ENCODE measurements around the gene TMEM238L. TPM values are rescaled to one million over a fixed set of nuclear protein-coding genes. Genes with fewer than 3 reads are reported as not detected.

Gene TMEM238L
- total and polyA plus RNA-seq, 2 donors (not counting 3 experiments of a cell fraction or from before 2014, with no cell fraction given), result not detected

DNA sequence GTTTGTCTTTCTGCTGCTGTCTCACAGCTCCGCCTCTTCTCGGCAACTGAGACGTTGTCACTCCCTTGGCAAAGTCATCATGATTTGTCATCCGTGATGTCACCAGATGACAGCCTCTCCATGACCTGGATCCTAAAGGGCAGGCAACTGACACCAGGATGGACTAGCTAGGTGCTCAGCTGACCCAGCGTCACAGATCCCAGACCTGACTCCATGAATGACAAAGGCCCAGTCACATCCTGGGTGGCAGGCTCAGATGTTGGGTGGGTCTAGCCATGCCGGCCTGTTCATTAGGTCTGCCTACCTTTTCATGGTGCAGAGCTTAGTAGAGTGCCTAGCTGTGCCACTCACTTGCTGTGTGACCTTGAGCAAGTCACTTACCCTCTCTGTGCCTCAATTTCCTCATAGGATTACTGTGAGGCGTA is 3.8 kb upstream of the TMEM238L start:
- Histone ChIP-seq H3K4me1 (ENCODE audit: control insufficient read depth, extremely low read depth, insufficient read depth, low read length) (no peaks in the 10 kb centered on the region), H3K27ac (ENCODE audit: insufficient read depth, low read depth, low read length) (no peak overlapping the region), H3K27me3 (ENCODE audit: control insufficient read depth in 2 of 2, insufficient read depth in 2 of 2, low read length in 2 of 2) (no peaks in the 10 kb centered on the region), H2AFZ (ENCODE audit: low read depth, low read length) (no peak overlapping the region), H3K4me2 (ENCODE audit: insufficient read depth, low read length) (no peak overlapping the region), H3K36me3 (ENCODE audit: control insufficient read depth in 2 of 2, extremely low read depth in 1 of 2, insufficient read depth in 2 of 2, low read length in 2 of 2) (no peaks in the 10 kb centered on the region), H3K9me1 (replicated peaks; ENCODE audit: control insufficient read depth, extremely low read depth, insufficient read depth, low read length) (no peaks in the 10 kb centered on the region), H3K79me2 (ENCODE audit: control insufficient read depth, insufficient read depth, low read length) (no peaks in the 10 kb centered on the region), H3K9ac (replicated peaks; ENCODE audit: extremely low read depth, insufficient read depth, low read length) (no peak overlapping the region), H3K9me3 (replicated peaks; ENCODE audit: control insufficient read depth, insufficient read depth, low read length) (no peaks in the 10 kb centered on the region), H4K20me1 (replicated peaks; ENCODE audit: control insufficient read depth, extremely low read depth, insufficient read depth, low read length) (no peaks in the 10 kb centered on the region), H3K4me3 (replicated peaks in 1 of 3; ENCODE audit: insufficient read depth in 1 of 3, low read depth in 1 of 3, low read length in 3 of 3) (no peak overlapping the region)
- no TSS peak for BruUV-seq (replicated peaks)
- ChIA-PET POLR2A (no interaction called here), CTCF (no interaction called here)
- dilution Hi-C loops (cut with MboI; ENCODE audit: extremely low pct_ligation_motif_present, low sequenced_read_pairs), result no loop called here
- TF ChIP-seq, protein P1, sequence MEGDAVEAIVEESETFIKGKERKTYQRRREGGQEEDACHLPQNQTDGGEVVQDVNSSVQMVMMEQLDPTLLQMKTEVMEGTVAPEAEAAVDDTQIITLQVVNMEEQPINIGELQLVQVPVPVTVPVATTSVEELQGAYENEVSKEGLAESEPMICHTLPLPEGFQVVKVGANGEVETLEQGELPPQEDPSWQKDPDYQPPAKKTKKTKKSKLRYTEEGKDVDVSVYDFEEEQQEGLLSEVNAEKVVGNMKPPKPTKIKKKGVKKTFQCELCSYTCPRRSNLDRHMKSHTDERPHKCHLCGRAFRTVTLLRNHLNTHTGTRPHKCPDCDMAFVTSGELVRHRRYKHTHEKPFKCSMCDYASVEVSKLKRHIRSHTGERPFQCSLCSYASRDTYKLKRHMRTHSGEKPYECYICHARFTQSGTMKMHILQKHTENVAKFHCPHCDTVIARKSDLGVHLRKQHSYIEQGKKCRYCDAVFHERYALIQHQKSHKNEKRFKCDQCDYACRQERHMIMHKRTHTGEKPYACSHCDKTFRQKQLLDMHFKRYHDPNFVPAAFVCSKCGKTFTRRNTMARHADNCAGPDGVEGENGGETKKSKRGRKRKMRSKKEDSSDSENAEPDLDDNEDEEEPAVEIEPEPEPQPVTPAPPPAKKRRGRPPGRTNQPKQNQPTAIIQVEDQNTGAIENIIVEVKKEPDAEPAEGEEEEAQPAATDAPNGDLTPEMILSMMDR (IDR thresholded peaks at IDR 0.05; ENCODE audit: extremely low read depth in 1 of 2, insufficient read depth in 1 of 2, low read depth in 1 of 2, low read length in 2 of 2), result no peak
- TF ChIP-seq GATA2 (IDR thresholded peaks at IDR 0.05; ENCODE audit: insufficient read depth, insufficient read length, low read depth, low read length) (no peak), POLR2A (IDR thresholded peaks at IDR 0.05; ENCODE audit: low read depth, low read length) (no peak), EZH2 (IDR thresholded peaks at IDR 0.05; ENCODE audit: borderline replicate concordance, low read depth, low read length, severe bottlenecking) (no peak), POLR2AphosphoS5 (IDR thresholded peaks at IDR 0.05; ENCODE audit: insufficient read depth, low read depth, low read length) (no peak), MYC (IDR thresholded peaks at IDR 0.05; ENCODE audit: low read depth, low read length) (no peak), FOS (IDR thresholded peaks at IDR 0.05; ENCODE audit: borderline replicate concordance, insufficient read depth, low read length) (no peak), JUN (IDR thresholded peaks at IDR 0.05; ENCODE audit: borderline replicate concordance, insufficient read depth, insufficient read length, low read depth) (no peak)
- TF ChIP-seq, protein P2, sequence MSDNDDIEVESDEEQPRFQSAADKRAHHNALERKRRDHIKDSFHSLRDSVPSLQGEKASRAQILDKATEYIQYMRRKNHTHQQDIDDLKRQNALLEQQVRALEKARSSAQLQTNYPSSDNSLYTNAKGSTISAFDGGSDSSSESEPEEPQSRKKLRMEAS (IDR thresholded peaks at IDR 0.05; ENCODE audit: insufficient read depth, insufficient read length), result no peak
- DNase-seq (ENCODE audit: low read depth, low spot score) (no peak), FAIRE-seq (no peak)
- intact Hi-C loops (cut with micrococcal nuclease), result no loop called here

Measured in endothelial cell of umbilical vein (primary cell).